Measurements from ENCODE around the gene WDR91.

Gene WDR91

DNA sequence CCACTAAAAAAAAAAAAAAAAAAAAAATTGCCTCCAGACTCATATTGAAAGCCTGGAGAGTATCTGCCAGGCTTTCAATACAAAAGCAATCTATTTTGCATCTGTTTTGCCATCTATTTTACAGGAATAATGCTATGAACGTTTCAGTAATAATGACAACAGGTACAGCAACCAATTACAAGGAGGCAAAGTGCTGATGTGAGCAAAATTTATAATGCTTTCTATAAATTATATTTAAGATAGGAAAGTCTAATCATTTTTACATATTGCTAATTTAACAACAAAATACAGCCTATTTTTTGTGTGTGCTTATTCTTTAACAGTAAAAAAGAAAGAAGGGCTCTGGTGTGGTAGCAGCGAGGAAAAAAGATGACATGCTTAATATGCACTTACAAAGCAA, 10.0 kb downstream of the WDR91 start:
- CTCF ChIA-PET = no interaction called here
- no peak for DNase-seq (ENCODE audit: extremely low spot score)
- TF ChIP-seq CTBP1 (IDR thresholded peaks at IDR 0.05; ENCODE audit: borderline replicate concordance) = no peak
- TF ChIP-seq HDGF (IDR thresholded peaks at IDR 0.05; ENCODE audit: borderline replicate concordance) = no peak
- no peak for TF ChIP-seq FOXA1 (IDR thresholded peaks at IDR 0.05)
- TF ChIP-seq SUZ12 (IDR thresholded peaks at IDR 0.05) = no peak
- TF ChIP-seq NFRKB (IDR thresholded peaks at IDR 0.05) = no peak
- POLR2A ChIA-PET = no interaction called here

DNA sequence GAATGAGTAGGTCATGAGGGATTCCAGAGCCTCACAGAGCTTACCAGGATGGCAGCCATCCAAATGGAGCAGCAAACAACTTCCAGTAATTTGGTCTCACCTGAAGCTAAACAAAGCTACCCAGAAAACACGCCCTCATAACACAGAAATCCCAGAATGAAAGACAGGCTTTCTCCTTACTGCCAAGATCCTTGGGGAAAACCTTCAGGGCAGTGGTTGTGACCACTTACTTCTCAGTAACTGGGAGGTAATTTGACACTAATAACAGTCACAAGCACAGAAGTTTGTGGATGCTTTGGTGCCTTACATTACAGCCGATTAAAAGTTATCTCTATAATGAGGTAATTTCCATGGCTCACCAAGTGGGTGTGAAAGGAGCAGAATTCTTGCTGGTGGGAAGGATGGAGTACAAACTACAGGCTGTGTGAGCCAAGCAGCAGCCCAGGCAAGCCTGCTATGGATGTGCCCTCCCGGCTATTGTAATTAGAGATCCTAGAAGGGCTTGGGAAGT, 10.4 kb downstream of the WDR91 start:
- no peak for DNase-seq (ENCODE audit: extremely low spot score)
- CTCF ChIA-PET = no interaction called here
- POLR2A ChIA-PET = no interaction called here
- no peak for TF ChIP-seq TARDBP (IDR thresholded peaks at IDR 0.05)
- no peak for TF ChIP-seq FOXA1 (IDR thresholded peaks at IDR 0.05)
- TF ChIP-seq L3MBTL2 (conservative IDR thresholded peaks at IDR 0.05) = no peak
- TF ChIP-seq, protein P1, sequence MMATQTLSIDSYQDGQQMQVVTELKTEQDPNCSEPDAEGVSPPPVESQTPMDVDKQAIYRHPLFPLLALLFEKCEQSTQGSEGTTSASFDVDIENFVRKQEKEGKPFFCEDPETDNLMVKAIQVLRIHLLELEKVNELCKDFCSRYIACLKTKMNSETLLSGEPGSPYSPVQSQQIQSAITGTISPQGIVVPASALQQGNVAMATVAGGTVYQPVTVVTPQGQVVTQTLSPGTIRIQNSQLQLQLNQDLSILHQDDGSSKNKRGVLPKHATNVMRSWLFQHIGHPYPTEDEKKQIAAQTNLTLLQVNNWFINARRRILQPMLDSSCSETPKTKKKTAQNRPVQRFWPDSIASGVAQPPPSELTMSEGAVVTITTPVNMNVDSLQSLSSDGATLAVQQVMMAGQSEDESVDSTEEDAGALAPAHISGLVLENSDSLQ (IDR thresholded peaks at IDR 0.05) = no peak

DNA sequence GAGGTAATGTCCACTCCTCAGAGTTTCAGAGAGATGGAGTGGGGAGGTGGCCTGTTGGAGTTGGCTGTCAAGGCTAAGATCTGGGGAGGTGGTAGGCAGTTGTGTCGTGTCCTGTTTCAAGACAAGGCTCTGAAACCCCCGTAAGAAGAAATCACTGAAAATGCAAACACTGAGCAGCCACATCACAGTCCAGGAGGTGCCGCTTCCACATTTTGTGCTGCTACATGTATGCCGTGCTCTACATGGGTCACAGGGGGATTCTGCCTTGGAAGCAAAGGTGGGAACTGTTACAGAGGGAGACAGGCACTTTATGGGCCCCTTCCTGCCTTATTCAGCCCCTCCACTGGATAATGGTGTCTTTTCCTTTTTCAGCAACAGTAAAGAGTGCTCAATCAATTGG, 11.9 kb downstream of the WDR91 start:
- no peak for DNase-seq (ENCODE audit: extremely low spot score)
- TF ChIP-seq FOXA1 (IDR thresholded peaks at IDR 0.05) = no peak
- TF ChIP-seq NFRKB (IDR thresholded peaks at IDR 0.05) = no peak
- TF ChIP-seq CTBP1 (IDR thresholded peaks at IDR 0.05; ENCODE audit: borderline replicate concordance) = no peak
- no peak for TF ChIP-seq FOXM1 (IDR thresholded peaks at IDR 0.05; ENCODE audit: borderline replicate concordance)
- no peak for TF ChIP-seq ELF4 (IDR thresholded peaks at IDR 0.05)
- no peak for TF ChIP-seq HDGF (IDR thresholded peaks at IDR 0.05; ENCODE audit: borderline replicate concordance)
- no peak for TF ChIP-seq LEF1 (IDR thresholded peaks at IDR 0.05; ENCODE audit: borderline replicate concordance)
- no peak for TF ChIP-seq FOXK2 (IDR thresholded peaks at IDR 0.05)
- TF ChIP-seq TARDBP (IDR thresholded peaks at IDR 0.05) = no peak
- no peak for TF ChIP-seq L3MBTL2 (conservative IDR thresholded peaks at IDR 0.05)
- no peak for TF ChIP-seq SUZ12 (IDR thresholded peaks at IDR 0.05)
- TF ChIP-seq SP1 (IDR thresholded peaks at IDR 0.05) = no peak
- TF ChIP-seq, protein P1 (IDR thresholded peaks at IDR 0.05) = no peak
- no peak for TF ChIP-seq ZNF384 (IDR thresholded peaks at IDR 0.05)
- POLR2A ChIA-PET = no interaction called here
- CTCF ChIA-PET = no interaction called here

DNA sequence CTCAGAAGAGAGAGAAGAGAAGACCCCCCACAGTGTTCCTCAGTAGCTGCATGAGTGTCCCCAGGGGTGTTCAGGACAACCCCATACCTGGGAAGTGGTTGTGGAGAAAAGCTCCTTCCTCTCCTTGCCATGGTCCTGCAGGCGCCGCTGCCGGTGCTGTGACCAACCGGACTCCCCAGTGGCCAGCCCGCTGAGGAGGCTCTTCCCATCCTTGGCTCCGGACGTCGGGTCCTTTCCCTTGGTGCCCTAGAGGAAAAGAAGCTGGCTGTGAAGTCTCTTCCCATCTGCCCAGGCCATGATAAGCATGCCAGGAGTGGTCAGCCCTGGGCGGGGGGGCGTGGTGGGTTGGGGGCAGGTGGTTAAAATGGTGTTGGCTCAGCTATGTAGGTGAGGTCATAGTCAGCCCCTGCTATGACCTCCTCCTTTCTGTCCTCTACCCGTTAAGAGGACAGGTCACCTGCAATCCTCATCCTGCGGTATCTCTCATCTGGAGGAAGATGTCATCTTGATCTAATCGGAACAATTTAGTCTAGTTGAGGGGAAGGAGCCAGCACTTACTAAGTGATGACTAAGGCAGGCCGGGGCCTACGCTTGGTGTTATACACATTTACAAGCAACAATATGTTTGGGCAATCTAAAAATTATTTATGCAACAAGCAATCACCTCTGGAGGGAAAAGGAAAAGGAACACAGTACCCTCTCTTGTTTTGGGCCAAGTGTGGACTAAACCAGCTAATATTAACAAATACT, 13.2 kb downstream of the WDR91 start:
- POLR2A ChIA-PET = no interaction called here
- CTCF ChIA-PET = no interaction called here
- TF ChIP-seq L3MBTL2 (conservative IDR thresholded peaks at IDR 0.05) (no peak), LEF1 (IDR thresholded peaks at IDR 0.05; ENCODE audit: borderline replicate concordance) (no peak), CTBP1 (IDR thresholded peaks at IDR 0.05; ENCODE audit: borderline replicate concordance) (no peak), BHLHE40 (IDR thresholded peaks at IDR 0.05; ENCODE audit: borderline replicate concordance) (no peak), FOXK2 (IDR thresholded peaks at IDR 0.05) (no peak), HDGF (IDR thresholded peaks at IDR 0.05; ENCODE audit: borderline replicate concordance) (no peak), TARDBP (IDR thresholded peaks at IDR 0.05) (no peak), ELF4 (IDR thresholded peaks at IDR 0.05) (no peak), SP1 (IDR thresholded peaks at IDR 0.05) (no peak), FOXA1 (IDR thresholded peaks at IDR 0.05) (no peak), ARNT (IDR thresholded peaks at IDR 0.05) (no peak), FOXM1 (IDR thresholded peaks at IDR 0.05; ENCODE audit: borderline replicate concordance) (no peak), ZNF384 (IDR thresholded peaks at IDR 0.05) (no peak), SUZ12 (IDR thresholded peaks at IDR 0.05) (no peak), NFRKB (IDR thresholded peaks at IDR 0.05) (no peak)
- TF ChIP-seq, protein P1 (IDR thresholded peaks at IDR 0.05) = no peak
- no peak for DNase-seq (ENCODE audit: extremely low spot score)

DNA sequence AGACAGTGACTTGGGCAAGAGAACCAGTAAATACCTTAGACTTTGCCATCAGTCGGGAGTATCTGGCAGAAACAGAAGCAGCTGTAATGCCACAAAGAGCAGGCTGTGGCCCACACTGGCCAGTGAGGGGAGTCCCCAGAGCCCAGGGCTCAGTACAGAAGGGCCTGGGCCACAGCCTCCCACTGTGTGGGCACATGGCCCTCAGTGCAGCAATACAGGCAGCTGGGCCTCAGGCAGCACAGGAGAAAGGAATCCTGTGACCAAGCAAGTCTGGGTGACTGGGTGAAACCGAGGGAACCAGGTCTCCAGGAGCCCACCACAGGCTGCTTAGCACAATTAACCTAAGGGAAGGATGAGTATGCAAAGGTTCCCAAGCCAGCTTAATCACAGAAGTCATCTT, 14.0 kb downstream of the WDR91 start:
- POLR2A ChIA-PET = no interaction called here

More for the DNA sequence above, 14.0 kb downstream of the WDR91 start:
- TF ChIP-seq NFRKB (IDR thresholded peaks at IDR 0.05) (no peak), HDGF (IDR thresholded peaks at IDR 0.05; ENCODE audit: borderline replicate concordance) (no peak), BHLHE40 (IDR thresholded peaks at IDR 0.05; ENCODE audit: borderline replicate concordance) (no peak), TARDBP (IDR thresholded peaks at IDR 0.05) (no peak), ARNT (IDR thresholded peaks at IDR 0.05) (no peak), FOXK2 (IDR thresholded peaks at IDR 0.05) (no peak), ZNF384 (IDR thresholded peaks at IDR 0.05) (no peak), SUZ12 (IDR thresholded peaks at IDR 0.05) (no peak), SP1 (IDR thresholded peaks at IDR 0.05) (no peak), L3MBTL2 (conservative IDR thresholded peaks at IDR 0.05) (no peak), FOXM1 (IDR thresholded peaks at IDR 0.05; ENCODE audit: borderline replicate concordance) (no peak), CTBP1 (IDR thresholded peaks at IDR 0.05; ENCODE audit: borderline replicate concordance) (no peak), FOXA1 (IDR thresholded peaks at IDR 0.05) (no peak), LEF1 (IDR thresholded peaks at IDR 0.05; ENCODE audit: borderline replicate concordance) (no peak), ELF4 (IDR thresholded peaks at IDR 0.05) (no peak)
- TF ChIP-seq, protein P1 (IDR thresholded peaks at IDR 0.05) = no peak
- CTCF ChIA-PET = no interaction called here
- DNase-seq (ENCODE audit: extremely low spot score) = no peak
